Common myeloid progenitor, CD34-positive (primary cell): ENCODE results near the gene CUL3.

Experiments
- CTCF ChIA-PET: fragments of 350-600 bp; sonication (Branson Sonifier 250); formaldehyde crosslinking; loops from one replicate; lab custom pipeline; 2021; ENCODE audit warnings: antibody characterized with exemption; lab: Charles Lee
- POLR2A ChIA-PET: fragments of 350-600 bp; sonication (Branson Sonifier 250); formaldehyde crosslinking; loops from one replicate; lab custom pipeline; 2021; ENCODE audit warnings: antibody characterized with exemption; lab: Charles Lee
- DNase-seq, 3 donors: peaks; one replicate each; pipeline versions ENCODE4 v3.0.0 to v3.0.0-alpha.2; 2013
- H3K27ac ChIP-seq, 2 experiments: 1 replicate in 1 of 2; 2 replicates in 1 of 2; pipeline ENCODE4 v1.7.0; 2013; ENCODE audit warnings: inconsistent platforms in 2 of 2, low read length in 2 of 2, mild to moderate bottlenecking in 2 of 2, low read depth in 1 of 2, moderate library complexity in 1 of 2; ENCODE audit not compliant: severe bottlenecking in 2 of 2, insufficient read depth in 1 of 2, poor library complexity in 1 of 2
- H3K27me3 ChIP-seq, 5 experiments: replicated peaks in 2 of 5; 1 replicate in 3 of 5; 2 replicates in 2 of 5; pipeline versions ENCODE4 v1.6.1 to v1.7.0; 2013; ENCODE audit warnings: low read length in 4 of 5, mild to moderate bottlenecking in 2 of 5, moderate library complexity in 2 of 5, inconsistent platforms in 1 of 5; ENCODE audit not compliant: insufficient read depth in 5 of 5, control insufficient read depth in 4 of 5
- H3K36me3 ChIP-seq, 4 experiments: 1 replicate in 2 of 4; 2 replicates in 2 of 4; pipeline versions ENCODE4 v1.6.1 to v1.7.0; 2013; ENCODE audit warnings: low read length in 3 of 4, control low read depth in 1 of 4, mild to moderate bottlenecking in 1 of 4; ENCODE audit not compliant: control insufficient read depth in 4 of 4, insufficient read depth in 4 of 4
- H3K4me1 ChIP-seq, 4 experiments: 1 replicate in 3 of 4; 2 replicates in 1 of 4; pipeline versions ENCODE4 v1.6.1 to v1.7.1; 2013; ENCODE audit warnings: low read length in 3 of 4, mild to moderate bottlenecking in 3 of 4, control low read depth in 1 of 4, inconsistent platforms in 1 of 4, moderate library complexity in 1 of 4; ENCODE audit not compliant: control insufficient read depth in 4 of 4, insufficient read depth in 4 of 4; ENCODE audit errors: control extremely low read depth in 1 of 4
- H3K4me3 ChIP-seq, 7 experiments: 1 replicate in 4 of 7; 2 replicates in 3 of 7; pipeline versions ENCODE4 v1.5.1 to v1.7.0; 2013; ENCODE audit warnings: mild to moderate bottlenecking in 7 of 7, low read length in 6 of 7, moderate library complexity in 6 of 7, inconsistent platforms in 2 of 7, low read depth in 2 of 7, control low read depth in 1 of 7; ENCODE audit not compliant: insufficient read depth in 4 of 7, control insufficient read depth in 1 of 7; ENCODE audit errors: extremely low read depth in 1 of 7
- H3K9me3 ChIP-seq, 5 experiments: 1 replicate in 4 of 5; 2 replicates in 1 of 5; pipeline versions ENCODE4 v1.6.1 to v1.7.1; 2013; ENCODE audit warnings: low read length in 4 of 5, mild to moderate bottlenecking in 2 of 5, inconsistent platforms in 1 of 5, low read depth in 1 of 5, moderate library complexity in 1 of 5; ENCODE audit not compliant: control insufficient read depth in 4 of 5, insufficient read depth in 2 of 5; ENCODE audit errors: control extremely low read depth in 1 of 5
- WGBS: methylation state at CpG from one replicate; pipeline ENCODE4 v1.1.5; 2013; ENCODE audit not compliant: insufficient coverage; 5-methylcytosine and 5-hydroxymethylcytosine counted together

Gene CUL3

GRCh38 chr2:224573724-224574123, 11.4 kb downstream of the CUL3 start:
- CTCF ChIA-PET = no interaction called here
- Histone ChIP-seq H3K4me1 (peaks cover 15 to 40% (median 25%) of the 10 kb centered on the region in 4 experiments), H3K4me3 (no peak overlapping the region), H3K9me3 (no peaks in the 10 kb centered on the region), H3K36me3 (peaks cover 0 to 3% (median 0%) of the 10 kb centered on the region in 4 experiments), H3K27me3 (no peaks in the 10 kb centered on the region), H3K27ac (no peak overlapping the region)
- POLR2A ChIA-PET = no interaction called here
- no peak for DNase-seq
- no CpG with 5 or more reads among the region's 1 CpG for WGBS

GRCh38 chr2:224572338-224572737, 12.8 kb downstream of the CUL3 start:
- Histone ChIP-seq H3K4me3 (no peak overlapping the region), H3K27me3 (no peaks in the 10 kb centered on the region), H3K36me3 (peaks cover 0 to 3% (median 1%) of the 10 kb centered on the region in 4 experiments), H3K27ac (no peak overlapping the region), H3K9me3 (no peaks in the 10 kb centered on the region), H3K4me1 (peaks cover 15 to 38% (median 25%) of the 10 kb centered on the region in 4 experiments)
- WGBS = 92% methylated on average over 2 of the region's 4 CpGs
- no peak for DNase-seq
- ChIA-PET POLR2A (no interaction called here), CTCF (interaction anchor here (0.7 to 2.1 kb wide), 4 partner anchors 10 to 22 kb away, joined by 4 to 8 read pairs (median 4); no protein-coding TSS in a partner anchor)

DNA sequence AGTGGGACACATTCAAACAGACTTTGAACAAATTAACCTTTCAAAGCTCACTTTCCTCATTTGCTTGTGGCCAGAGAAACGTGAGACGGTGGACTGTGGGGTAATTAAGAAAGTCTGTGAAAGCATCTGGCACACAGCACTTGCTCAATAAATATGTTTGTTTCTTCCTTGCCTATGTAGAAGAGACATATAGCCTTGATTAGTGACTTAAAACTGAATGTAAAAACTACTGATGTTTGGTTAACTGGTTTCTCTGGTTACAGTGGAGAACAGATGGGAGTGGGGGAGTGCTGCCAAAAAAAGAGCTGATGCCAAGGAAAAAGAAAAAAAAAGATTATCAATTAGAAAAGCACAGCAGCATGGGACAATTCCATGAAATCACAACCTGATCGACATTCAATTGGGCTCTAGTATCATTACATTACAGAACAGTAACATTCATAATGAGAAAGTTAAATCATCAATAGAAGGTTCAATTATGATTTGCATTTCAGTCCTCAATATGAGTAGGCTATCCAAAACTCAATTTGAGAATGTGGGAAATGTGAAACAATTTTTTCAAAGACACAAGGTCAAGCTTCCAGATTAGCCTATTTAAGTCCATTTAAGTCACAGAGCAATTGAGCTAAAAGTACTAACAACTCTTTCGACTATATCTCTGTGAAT, 14.7 kb downstream of the CUL3 start:
- Histone ChIP-seq H3K4me1 (peaks cover 7 to 19% (median 12%) of the 10 kb centered on the region in 4 experiments), H3K27me3 (no peaks in the 10 kb centered on the region), H3K36me3 (peaks cover 5 to 19% (median 12%) of the 10 kb centered on the region in 4 experiments), H3K27ac (no peak overlapping the region), H3K4me3 (no peak overlapping the region), H3K9me3 (peaks cover 3 to 12% (median 8%) of the 10 kb centered on the region in 5 experiments)
- no peak for DNase-seq
- ChIA-PET CTCF (interaction anchor here (1.2 to 2.1 kb wide), 5 partner anchors 9 to 20 kb away, joined by 3 to 8 read pairs (median 4); no protein-coding TSS in a partner anchor), POLR2A (interaction anchor here (1.5 kb wide), 1 partner anchor 9 kb away, joined by 4 read pairs; no protein-coding TSS in a partner anchor)
- WGBS = no CpG with 5 or more reads among the region's 4 CpGs

- no peaks in the 10 kb centered on the region for H3K27me3 ChIP-seq
- no peak overlapping the region for H3K27ac ChIP-seq
- H3K9me3 ChIP-seq = peaks cover 3 to 12% (median 8%) of the 10 kb centered on the region in 5 experiments
- ChIA-PET CTCF (interaction anchor here (0.6 to 1.6 kb wide), 5 partner anchors 8 to 34 kb away, joined by 3 to 4 read pairs (median 3); no protein-coding TSS in a partner anchor), POLR2A (interaction anchor here (1.5 kb wide), 1 partner anchor 8 kb away, joined by 4 read pairs; no protein-coding TSS in a partner anchor)
- DNase-seq = no peak
- peaks cover under 1 to 11% (median 6%) of the 10 kb centered on the region in 4 experiments for H3K4me1 ChIP-seq
- peaks cover 5 to 22% (median 12%) of the 10 kb centered on the region in 4 experiments for H3K36me3 ChIP-seq
- no peak overlapping the region for H3K4me3 ChIP-seq
These were observed 15.5 kb downstream of the CUL3 start for GRCh38 chr2:224569654-224570053.

DNA sequence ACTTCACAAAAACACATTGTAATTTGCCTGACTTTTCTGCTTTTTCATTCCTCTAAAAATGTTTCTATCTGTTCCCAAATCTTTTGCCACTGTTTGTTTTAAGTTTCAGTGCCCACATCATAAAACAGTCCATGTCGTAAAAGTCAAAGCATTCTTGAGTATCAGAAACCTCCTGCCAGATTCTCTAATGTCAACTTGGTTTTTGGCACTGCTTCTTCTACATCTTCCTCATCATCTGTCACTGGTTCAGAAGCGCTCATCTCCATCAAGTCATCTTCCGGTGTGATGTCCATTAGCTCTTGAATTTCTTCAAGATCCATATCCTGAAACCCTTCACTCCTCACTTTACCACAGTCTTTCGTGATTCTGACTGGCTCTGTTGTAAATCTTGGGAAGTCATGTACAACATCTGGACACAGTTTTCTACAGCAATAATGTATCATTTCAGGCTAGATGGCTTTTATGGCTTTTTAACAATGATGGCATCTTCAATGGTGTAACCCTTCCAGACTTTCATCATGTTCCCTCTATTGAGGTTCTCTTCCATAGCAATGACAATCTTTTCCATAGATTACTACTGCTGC, 19.6 kb downstream of the CUL3 start:
- ChIA-PET CTCF (interaction anchor here (0.8 to 1.3 kb wide), 7 partner anchors 21 to 85 kb away, joined by 3 to 4 read pairs (median 3); no protein-coding TSS in a partner anchor), POLR2A (no interaction called here)
- no peak for DNase-seq
- Histone ChIP-seq H3K27me3 (no peaks in the 10 kb centered on the region), H3K9me3 (peaks cover 3 to 12% (median 8%) of the 10 kb centered on the region in 5 experiments), H3K4me1 (peaks cover 3 to 7% (median 6%) of the 10 kb centered on the region in 4 experiments), H3K27ac (no peak overlapping the region), H3K4me3 (no peak overlapping the region), H3K36me3 (peaks cover 5 to 25% (median 11%) of the 10 kb centered on the region in 4 experiments)
- 100% methylated on average over 3 of the region's 4 CpGs for WGBS

DNA sequence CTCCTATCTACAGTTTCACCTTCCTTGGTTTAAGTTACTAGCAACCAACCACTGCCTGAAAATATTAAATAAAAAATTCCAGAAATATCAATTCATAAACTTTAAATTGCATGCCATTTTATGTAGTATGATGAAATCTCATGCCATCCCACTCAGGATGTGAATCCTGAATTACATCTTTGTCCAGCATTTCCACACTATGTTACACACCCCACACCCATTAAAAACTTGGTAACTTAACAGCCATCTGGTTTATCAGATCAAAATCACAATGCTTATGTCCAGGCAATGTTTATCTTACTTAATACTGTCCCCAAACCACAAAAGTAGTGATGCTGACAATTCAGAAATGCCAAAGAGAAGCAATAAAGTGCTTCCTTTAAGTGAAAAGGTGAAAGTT, 21.6 kb downstream of the CUL3 start:
- no peak for DNase-seq
- Histone ChIP-seq H3K4me3 (no peak overlapping the region), H3K27ac (no peak overlapping the region), H3K9me3 (peaks cover 3 to 12% (median 8%) of the 10 kb centered on the region in 5 experiments), H3K27me3 (no peaks in the 10 kb centered on the region), H3K36me3 (peaks cover 5 to 31% (median 11%) of the 10 kb centered on the region in 4 experiments), H3K4me1 (peaks cover 3 to 7% (median 5%) of the 10 kb centered on the region in 4 experiments)
- ChIA-PET POLR2A (no interaction called here), CTCF (interaction anchor here (1.2 kb wide), 1 partner anchor 9 kb away, joined by 3 read pairs; no protein-coding TSS in a partner anchor)
